ENCODE data around the gene ATP13A2.

Gene ATP13A2

GRCh38 chr1:17001760-17002523 is 9.8 kb downstream of the ATP13A2 start:
- no peak for DNase-seq (ENCODE audit: low read depth)

- DNase-seq (ENCODE audit: low read depth), result no peak
Observed at GRCh38 chr1:16999863-17000262, 11.9 kb downstream of the ATP13A2 start.

- DNase-seq (ENCODE audit: low read depth), result no peak
Observed at GRCh38 chr1:16998589-16998988, 13.1 kb downstream of the ATP13A2 start.

GRCh38 chr1:16996845-16997244 is 14.9 kb downstream of the ATP13A2 start:
- no peak for DNase-seq (ENCODE audit: low read depth)

- no peak for DNase-seq (ENCODE audit: low read depth)
Observed at GRCh38 chr1:16993521-16994038, 18.1 kb downstream of the ATP13A2 start.

GRCh38 chr1:16992675-16993074 is 19.1 kb downstream of the ATP13A2 start:
- DNase-seq (ENCODE audit: low read depth), result no peak

- no peak for DNase-seq (ENCODE audit: low read depth)
Observed at GRCh38 chr1:16992102-16992501, 19.6 kb downstream of the ATP13A2 start.

GRCh38 chr1:16991571-16991970 is 20.2 kb downstream of the ATP13A2 start:
- DNase-seq (ENCODE audit: low read depth), result no peak

GRCh38 chr1:16989676-16990391 is 21.9 kb downstream of the ATP13A2 start:
- no peak for DNase-seq (ENCODE audit: low read depth)

GRCh38 chr1:16988210-16988609 is 23.5 kb downstream of the ATP13A2 start:
- DNase-seq (ENCODE audit: low read depth), result no peak

GRCh38 chr1:16986962-16987361 is 24.8 kb downstream of the ATP13A2 start:
- no peak for DNase-seq (ENCODE audit: low read depth)

GRCh38 chr1:16986560-16986959 is 25.2 kb downstream of the ATP13A2 start:
- no peak for DNase-seq (ENCODE audit: low read depth)

- DNase-seq (ENCODE audit: low read depth), result no peak
Observed at GRCh38 chr1:16986113-16986512, 25.6 kb downstream of the ATP13A2 start.

- DNase-seq (ENCODE audit: low read depth), result no peak
Observed at GRCh38 chr1:16984717-16985116, 27.0 kb downstream of the ATP13A2 start.

- DNase-seq (ENCODE audit: low read depth), result no peak
Observed at GRCh38 chr1:16983649-16984048, 28.1 kb downstream of the ATP13A2 start.

GRCh38 chr1:16982902-16983301 is 28.8 kb downstream of the ATP13A2 start:
- no peak for DNase-seq (ENCODE audit: low read depth)

- no peak for DNase-seq (ENCODE audit: low read depth)
Observed at GRCh38 chr1:16981269-16981849, 30.4 kb downstream of the ATP13A2 start.

- no peak for DNase-seq (ENCODE audit: low read depth)
Observed at GRCh38 chr1:16980473-16981268, 31.1 kb downstream of the ATP13A2 start, which contains the start of gene MFAP2. MFAP2 (minus strand) TSS chr1:16980620; CDS start chr1:16978273, 2,347 bp downstream.

GRCh38 chr1:16979475-16980327 is 32.0 kb downstream of the ATP13A2 start:
- no peak for DNase-seq (ENCODE audit: low read depth)

GRCh38 chr1:16978567-16979474 is 32.9 kb downstream of the ATP13A2 start:
- no peak for DNase-seq (ENCODE audit: low read depth)

Measured in stimulated activated CD8-positive, alpha-beta memory T cell treated with anti-CD3 and anti-CD28 coated beads, Interleukin-4, amount 100 ng/mL, for 24 hours (primary cell).